Trophoblast cell (in vitro differentiated cells and primary cell): ENCODE results near the gene TSPAN32.

ENCODE experiments used
- DNase-seq, 2 donors: peaks; one replicate each; pipeline ENCODE4 v3.0.0-alpha.2; 2016
- H2AFZ ChIP-seq: 2 replicates; pipeline ENCODE4 v1.6.1; 2013; ENCODE audit warnings: low read length, moderate library complexity, mild to moderate bottlenecking; ENCODE audit not compliant: insufficient read depth, poor library complexity
- H2AK5ac ChIP-seq: 2 replicates; pipeline ENCODE4 v1.6.1; 2013; ENCODE audit warnings: mild to moderate bottlenecking, low read length
- H2BK120ac ChIP-seq: 2 replicates; pipeline ENCODE4 v1.6.1; 2013; ENCODE audit warnings: low read length, mild to moderate bottlenecking, moderate library complexity; ENCODE audit not compliant: insufficient read depth, poor library complexity
- H2BK12ac ChIP-seq: 2 replicates; pipeline ENCODE4 v1.6.1; 2013; ENCODE audit warnings: mild to moderate bottlenecking, low read length, moderate library complexity
- H2BK5ac ChIP-seq: 2 replicates; pipeline ENCODE4 v1.6.1; 2013; ENCODE audit warnings: low read length, low read depth, moderate library complexity, mild to moderate bottlenecking; ENCODE audit not compliant: poor library complexity
- H3K14ac ChIP-seq: 2 replicates; pipeline ENCODE4 v1.6.1; 2013; ENCODE audit warnings: mild to moderate bottlenecking, low read length
- H3K18ac ChIP-seq: 2 replicates; pipeline ENCODE4 v1.6.1; 2013; ENCODE audit warnings: mild to moderate bottlenecking, low read length
- H3K23ac ChIP-seq: 2 replicates; pipeline ENCODE4 v1.6.1; 2013; ENCODE audit warnings: low read length
- H3K27ac ChIP-seq: 2 replicates; pipeline ENCODE4 v1.5.1; 2013; ENCODE audit warnings: low read depth, mild to moderate bottlenecking, inconsistent platforms, low read length, moderate library complexity
- H3K27me3 ChIP-seq: 2 replicates; pipeline ENCODE4 v1.6.1; 2013; ENCODE audit warnings: inconsistent platforms, mild to moderate bottlenecking, low read length, moderate library complexity; ENCODE audit not compliant: insufficient read depth
- H3K36me3 ChIP-seq, 2 experiments: 1 replicate in 1 of 2; 2 replicates in 1 of 2; pipeline ENCODE4 v1.6.1; 2013; ENCODE audit warnings: low read length in 2 of 2, mild to moderate bottlenecking in 2 of 2, moderate library complexity in 1 of 2; ENCODE audit not compliant: insufficient read depth in 2 of 2, control insufficient read depth in 1 of 2
- H3K4ac ChIP-seq: 2 replicates; pipeline ENCODE4 v1.6.1; 2013; ENCODE audit warnings: low read depth, mild to moderate bottlenecking, low read length, moderate library complexity
- H3K4me1 ChIP-seq, 2 experiments: 1 replicate in 1 of 2; 2 replicates in 1 of 2; pipeline ENCODE4 v1.6.1; 2013; ENCODE audit warnings: low read length in 2 of 2, mild to moderate bottlenecking in 2 of 2, moderate library complexity in 1 of 2; ENCODE audit not compliant: insufficient read depth in 2 of 2, control insufficient read depth in 1 of 2
- H3K4me2 ChIP-seq: 2 replicates; pipeline ENCODE4 v1.6.1; 2013; ENCODE audit warnings: inconsistent platforms, mild to moderate bottlenecking, low read length, moderate library complexity
- H3K4me3 ChIP-seq: 2 replicates; pipeline ENCODE4 v1.5.1; 2013; ENCODE audit warnings: mild to moderate bottlenecking, low read depth, low read length, inconsistent platforms
- H3K79me1 ChIP-seq: one replicate; pipeline ENCODE4 v1.6.1; 2013; ENCODE audit warnings: low read length
- H3K79me2 ChIP-seq: 2 replicates; pipeline ENCODE4 v1.6.1; 2013; ENCODE audit warnings: low read length, mild to moderate bottlenecking; ENCODE audit not compliant: control insufficient read depth, insufficient read depth, poor library complexity
- H3K9ac ChIP-seq: 2 replicates; pipeline ENCODE4 v1.6.1; 2013; ENCODE audit warnings: mild to moderate bottlenecking, low read length
- H3K9me3 ChIP-seq: 2 replicates; pipeline ENCODE4 v1.6.1; 2013; ENCODE audit warnings: low read depth, mild to moderate bottlenecking, control low read depth, inconsistent platforms, low read length; ENCODE audit not compliant: insufficient read depth
- H4K12ac ChIP-seq: 2 replicates; pipeline ENCODE4 v1.6.1; 2013; ENCODE audit warnings: low read depth, mild to moderate bottlenecking, low read length, moderate library complexity
- H4K8ac ChIP-seq: 2 replicates; pipeline ENCODE4 v1.6.1; 2013; ENCODE audit warnings: low read depth, mild to moderate bottlenecking, low read length, moderate library complexity
- H4K91ac ChIP-seq: one replicate; pipeline ENCODE4 v1.6.1; 2013; ENCODE audit warnings: low read depth, mild to moderate bottlenecking, low read length, moderate library complexity
- WGBS: extraction: QIAGEN DNeasy Blood & Tissue Kit; methylation state at CpG from one replicate; pipeline ENCODE4 v1.1.7; 2013; ENCODE audit warnings: missing lambda C conversion rate; ENCODE audit not compliant: insufficient read length, insufficient coverage; ENCODE audit errors: extremely low coverage; 5-methylcytosine and 5-hydroxymethylcytosine counted together

Gene TSPAN32

DNA sequence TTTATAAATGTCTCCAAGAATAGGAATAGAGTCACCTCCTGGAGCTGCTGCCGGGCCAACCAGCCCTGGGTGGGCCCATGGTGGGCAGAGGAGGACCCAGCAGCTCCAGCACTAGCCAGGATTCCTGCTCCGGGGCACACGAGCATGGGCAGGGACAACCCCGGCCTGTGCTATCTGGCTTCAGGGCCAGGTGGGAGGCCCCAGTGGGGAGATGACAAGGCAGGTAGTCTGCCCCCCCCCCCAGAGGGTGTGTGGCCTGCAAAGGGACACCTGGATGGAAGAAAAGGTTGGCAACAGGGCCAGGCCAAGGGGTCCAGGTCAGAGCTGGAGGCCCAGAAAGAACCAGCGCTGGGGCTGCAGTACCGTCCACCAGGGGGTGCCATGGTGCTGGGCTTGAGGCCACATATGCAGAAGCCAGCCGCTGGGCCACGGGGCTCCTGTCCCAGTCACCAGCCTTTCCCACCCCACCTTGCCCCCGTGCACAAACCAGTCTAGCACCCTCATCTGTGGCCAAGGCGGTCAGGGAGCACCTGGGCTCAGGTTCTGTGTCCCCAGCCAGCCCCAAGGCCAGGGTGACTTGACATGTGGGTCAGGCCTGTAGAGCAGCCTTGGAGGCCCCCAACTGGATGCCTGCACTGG is 3.4 kb downstream of the TSPAN32 start:
- peak; percentile 58 to 86 for DNase-seq
- Histone ChIP-seq H3K4me1 (no peaks in the 10 kb centered on the region), H3K27me3 (no peaks in the 10 kb centered on the region), H3K9ac (no peak overlapping the region), H2AFZ (no peak overlapping the region), H3K4me3 (no peak overlapping the region), H2BK120ac (no peak overlapping the region), H3K27ac (no peak overlapping the region), H3K4ac (no peak overlapping the region), H2AK5ac (no peak overlapping the region), H4K8ac (no peak overlapping the region), H3K23ac (no peak overlapping the region), H3K18ac (no peak overlapping the region), H2BK5ac (no peak overlapping the region), H2BK12ac (no peak overlapping the region), H3K36me3 (no peaks in the 10 kb centered on the region), H3K79me2 (no peaks in the 10 kb centered on the region), H3K14ac (no peak overlapping the region), H3K4me2 (no peak overlapping the region), H4K12ac (no peak overlapping the region), H4K91ac (no peak overlapping the region), H3K9me3 (peaks cover 2% of the 10 kb centered on the region), H3K79me1 (no peaks in the 10 kb centered on the region)
- WGBS = no CpG with 5 or more reads among the region's 10 CpGs

GRCh38 chr11:2305788-2306451 is 4.1 kb downstream of the TSPAN32 start:
- DNase-seq = no peak
- no peak overlapping the region for H2BK120ac ChIP-seq
- WGBS = no CpG with 5 or more reads among the region's 12 CpGs
- no peak overlapping the region for H3K23ac ChIP-seq
- H2BK12ac ChIP-seq = no peak overlapping the region
- H3K4me1 ChIP-seq = no peaks in the 10 kb centered on the region
- H3K9ac ChIP-seq = no peak overlapping the region
- H2AK5ac ChIP-seq = no peak overlapping the region
- H4K12ac ChIP-seq = no peak overlapping the region
- no peak overlapping the region for H2AFZ ChIP-seq
- H3K4me2 ChIP-seq = no peak overlapping the region
- H3K18ac ChIP-seq = no peak overlapping the region
- H3K9me3 ChIP-seq = peaks cover 2% of the 10 kb centered on the region
- H3K4me3 ChIP-seq = no peak overlapping the region
- no peak overlapping the region for H4K8ac ChIP-seq
- no peak overlapping the region for H3K27ac ChIP-seq
- H2BK5ac ChIP-seq = no peak overlapping the region
- H4K91ac ChIP-seq = no peak overlapping the region
- H3K4ac ChIP-seq = no peak overlapping the region
- no peaks in the 10 kb centered on the region for H3K27me3 ChIP-seq
- no peaks in the 10 kb centered on the region for H3K79me2 ChIP-seq
- no peaks in the 10 kb centered on the region for H3K36me3 ChIP-seq
- H3K79me1 ChIP-seq = no peaks in the 10 kb centered on the region
- no peak overlapping the region for H3K14ac ChIP-seq

DNA sequence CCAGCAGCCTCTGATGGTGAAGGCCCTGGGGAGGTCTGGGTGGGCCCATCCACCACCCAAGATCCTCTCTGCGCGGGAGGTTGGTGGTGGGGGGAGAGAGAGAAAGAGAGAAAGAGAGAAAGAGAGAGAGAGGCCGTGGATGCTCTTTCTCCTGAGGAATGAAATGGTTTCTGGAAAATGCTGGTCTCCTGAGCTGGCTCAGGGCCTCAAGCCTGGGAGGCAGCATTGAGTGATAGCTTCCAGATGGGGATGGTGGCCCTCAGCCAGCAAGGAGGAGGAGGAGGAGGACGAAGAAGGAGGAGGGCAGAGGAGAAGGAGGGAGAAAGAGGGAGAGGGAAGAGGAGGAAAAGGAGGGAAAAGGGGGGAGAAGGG is 4.6 kb downstream of the TSPAN32 start:
- no peak overlapping the region for H3K18ac ChIP-seq
- H4K12ac ChIP-seq = no peak overlapping the region
- no peak overlapping the region for H2AK5ac ChIP-seq
- DNase-seq = no peak
- H3K4me3 ChIP-seq = no peak overlapping the region
- H3K23ac ChIP-seq = no peak overlapping the region
- H2AFZ ChIP-seq = no peak overlapping the region
- WGBS = no CpG with 5 or more reads among the region's 4 CpGs
- no peak overlapping the region for H4K91ac ChIP-seq
- H3K27me3 ChIP-seq = no peaks in the 10 kb centered on the region
- H3K4me1 ChIP-seq = no peaks in the 10 kb centered on the region
- H3K14ac ChIP-seq = no peak overlapping the region
- no peak overlapping the region for H4K8ac ChIP-seq
- no peak overlapping the region for H2BK120ac ChIP-seq
- no peak overlapping the region for H2BK12ac ChIP-seq
- H3K9me3 ChIP-seq = peaks cover 2% of the 10 kb centered on the region
- H3K79me2 ChIP-seq = no peaks in the 10 kb centered on the region
- no peak overlapping the region for H3K4me2 ChIP-seq
- H3K27ac ChIP-seq = no peak overlapping the region
- no peaks in the 10 kb centered on the region for H3K79me1 ChIP-seq
- H3K9ac ChIP-seq = no peak overlapping the region
- H3K4ac ChIP-seq = no peak overlapping the region
- no peaks in the 10 kb centered on the region for H3K36me3 ChIP-seq
- no peak overlapping the region for H2BK5ac ChIP-seq

DNA sequence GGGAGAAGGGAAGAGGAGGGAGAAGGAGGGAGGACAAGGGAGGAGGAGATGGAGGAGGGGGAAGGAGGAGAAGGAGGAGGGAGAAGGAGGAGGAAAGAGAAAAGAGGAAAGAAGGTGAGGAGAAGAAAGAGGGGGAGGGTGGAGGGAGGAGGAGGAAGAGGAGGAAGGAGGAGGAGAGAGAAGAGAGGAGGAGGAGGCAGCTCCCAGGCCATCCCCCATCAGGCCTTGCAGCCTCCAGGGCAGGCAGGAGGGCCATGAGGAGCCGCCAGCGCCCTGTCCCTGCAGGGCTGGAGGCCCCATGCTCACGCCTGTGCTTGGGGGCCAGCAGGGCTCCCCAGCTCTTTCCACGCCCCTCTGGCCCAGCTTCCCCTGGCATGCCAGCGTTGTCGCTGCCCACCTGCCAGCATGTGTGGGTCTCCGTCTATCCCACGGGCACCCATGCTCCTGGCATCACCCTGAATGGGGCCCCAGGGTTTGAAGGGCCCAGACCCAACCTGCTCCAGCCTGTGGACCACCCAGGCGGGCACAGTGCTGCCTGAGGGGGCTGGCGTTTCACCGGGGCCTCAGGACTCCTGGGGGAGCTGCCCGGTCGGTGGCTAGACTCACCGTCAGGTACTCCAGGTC is 5.2 kb downstream of the TSPAN32 start:
- H3K4me3 ChIP-seq = no peak overlapping the region
- no peak overlapping the region for H3K14ac ChIP-seq
- no peaks in the 10 kb centered on the region for H3K4me1 ChIP-seq
- no peak overlapping the region for H4K12ac ChIP-seq
- no peak overlapping the region for H3K4me2 ChIP-seq
- H2BK5ac ChIP-seq = no peak overlapping the region
- no peaks in the 10 kb centered on the region for H3K79me2 ChIP-seq
- no peak for DNase-seq
- H3K9ac ChIP-seq = no peak overlapping the region
- no peak overlapping the region for H4K8ac ChIP-seq
- H3K9me3 ChIP-seq = peaks cover 2% of the 10 kb centered on the region
- H3K79me1 ChIP-seq = no peaks in the 10 kb centered on the region
- no peaks in the 10 kb centered on the region for H3K27me3 ChIP-seq
- no peak overlapping the region for H2AK5ac ChIP-seq
- no peak overlapping the region for H2BK120ac ChIP-seq
- H2BK12ac ChIP-seq = no peak overlapping the region
- H3K27ac ChIP-seq = no peak overlapping the region
- H3K18ac ChIP-seq = no peak overlapping the region
- no peak overlapping the region for H3K23ac ChIP-seq
- no CpG with 5 or more reads among the region's 14 CpGs for WGBS
- no peak overlapping the region for H3K4ac ChIP-seq
- no peak overlapping the region for H4K91ac ChIP-seq
- no peaks in the 10 kb centered on the region for H3K36me3 ChIP-seq
- H2AFZ ChIP-seq = no peak overlapping the region
